ENCODE data around the gene ERBB4. TPM values are rescaled to one million over a fixed set of nuclear protein-coding genes. Genes with fewer than 3 reads are reported as not detected.

The ERBB4 gene
- polyA plus RNA-seq, 2 of the 4 experiments (the other 2 are of a cell fraction), result not detected

- TF ChIP-seq HOXB13 (CRISPR knock-in tag; IDR thresholded peaks at IDR 0.05; ENCODE audit: low read depth), result no peak
- TF ChIP-seq REST (IDR thresholded peaks at IDR 0.05), result no peak
- TF ChIP-seq, protein P1, sequence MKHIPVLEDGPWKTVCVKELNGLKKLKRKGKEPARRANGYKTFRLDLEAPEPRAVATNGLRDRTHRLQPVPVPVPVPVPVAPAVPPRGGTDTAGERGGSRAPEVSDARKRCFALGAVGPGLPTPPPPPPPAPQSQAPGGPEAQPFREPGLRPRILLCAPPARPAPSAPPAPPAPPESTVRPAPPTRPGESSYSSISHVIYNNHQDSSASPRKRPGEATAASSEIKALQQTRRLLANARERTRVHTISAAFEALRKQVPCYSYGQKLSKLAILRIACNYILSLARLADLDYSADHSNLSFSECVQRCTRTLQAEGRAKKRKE (CRISPR knock-in tag; IDR thresholded peaks at IDR 0.05; ENCODE audit: low read depth), result no peak
- TF ChIP-seq ZNF302 (CRISPR knock-in tag; IDR thresholded peaks at IDR 0.05), result no peak
- no peak for TF ChIP-seq FOSL2 (IDR thresholded peaks at IDR 0.05)
- no peak for TF ChIP-seq FOSL2 (CRISPR knock-in tag; IDR thresholded peaks at IDR 0.05)
Observed at GRCh38 chr2:212311807-212312404, 226.7 kb downstream of the ERBB4 start (continued).

GRCh38 chr2:212299943-212300342 lies 238.7 kb downstream of the ERBB4 start:
- H3K27ac ChIP-seq, result no peak overlapping the region
- ChIA-PET CTCF (no interaction called here), POLR2A (no interaction called here)
- no peak overlapping the region for H3K4me3 ChIP-seq
- no peak for FAIRE-seq
- TF ChIP-seq MAFK (IDR thresholded peaks at IDR 0.05; ENCODE audit: partially characterized antibody) (peak; percentile 23), NFE2L2 (conservative IDR thresholded peaks at IDR 0.05; ENCODE audit: low read length) (no peak)
- ATAC-seq, result no peak
- H3K4me2 ChIP-seq, result no peak overlapping the region
- H3K9me3 ChIP-seq, result no peaks in the 10 kb centered on the region
- WGBS (ENCODE audit: missing lambda C conversion rate), result 23% methylated on average over 2 of the region's 2 CpGs
- no peak for DNase-seq (ENCODE audit: low read depth in 1 of 2, low spot score in 1 of 2)
- H3K4me1 ChIP-seq, result no peaks in the 10 kb centered on the region

DNA sequence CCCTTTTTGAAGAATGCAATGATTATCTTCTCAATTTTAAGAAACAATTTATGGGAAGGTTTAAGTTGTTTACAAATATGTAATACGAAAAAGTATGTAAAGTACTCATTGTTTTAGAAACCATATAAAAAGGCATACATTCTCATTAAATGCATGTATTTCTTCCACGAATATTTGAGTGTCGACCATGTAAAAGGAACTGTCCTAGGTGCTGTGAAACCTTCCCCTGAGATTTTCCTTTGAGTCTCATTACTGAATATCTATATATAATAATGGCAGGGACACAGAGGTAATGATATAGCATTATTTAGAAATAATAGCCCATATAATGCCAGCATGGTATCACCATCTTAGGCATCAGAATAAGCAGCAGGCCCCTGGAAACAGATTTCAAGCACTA lies 239.3 kb downstream of the ERBB4 start:
- WGBS (ENCODE audit: missing lambda C conversion rate), result 23% methylated on average over 3 of the region's 3 CpGs
- ATAC-seq, result no peak
- H3K4me1 ChIP-seq, result no peaks in the 10 kb centered on the region
- DNase-seq (ENCODE audit: low read depth in 1 of 2, low spot score in 1 of 2), result no peak
- TF ChIP-seq SREBF2 (IDR thresholded peaks at IDR 0.05) (no peak), REST (IDR thresholded peaks at IDR 0.05) (peak; percentile 17; the same call in 1 of the 2 replicates)
- FAIRE-seq, result no peak
- no peaks in the 10 kb centered on the region for H3K9me3 ChIP-seq
- POLR2A ChIA-PET, result no interaction called here
- CTCF ChIA-PET, result no interaction called here
- no peak overlapping the region for H3K4me2 ChIP-seq
- no peak overlapping the region for H3K27ac ChIP-seq
- H3K4me3 ChIP-seq, result no peak overlapping the region

- FAIRE-seq (no peak), ATAC-seq (no peak), DNase-seq (ENCODE audit: low read depth in 1 of 2, low spot score in 1 of 2) (no peak)
- Histone ChIP-seq H3K27ac (no peak overlapping the region), H3K4me3 (no peak overlapping the region), H3K4me1 (no peaks in the 10 kb centered on the region), H3K4me2 (no peak overlapping the region), H3K9me3 (no peaks in the 10 kb centered on the region)
- CTCF ChIA-PET, result no interaction called here
- POLR2A ChIA-PET, result no interaction called here
- WGBS (ENCODE audit: missing lambda C conversion rate), result 30% methylated on average over 3 of the region's 3 CpGs
- TF ChIP-seq HOXB13 (CRISPR knock-in tag; IDR thresholded peaks at IDR 0.05; ENCODE audit: low read depth), result no peak
- no peak for TF ChIP-seq GATA3 (IDR thresholded peaks at IDR 0.05; ENCODE audit: borderline replicate concordance)
- TF ChIP-seq ELK1 (IDR thresholded peaks at IDR 0.05; ENCODE audit: low read depth, low read length), result no peak
- no peak for TF ChIP-seq CBX8 (IDR thresholded peaks at IDR 0.05)
- no peak for TF ChIP-seq TP53 (CRISPR knock-in tag; IDR thresholded peaks at IDR 0.05)
- TF ChIP-seq, protein P2, sequence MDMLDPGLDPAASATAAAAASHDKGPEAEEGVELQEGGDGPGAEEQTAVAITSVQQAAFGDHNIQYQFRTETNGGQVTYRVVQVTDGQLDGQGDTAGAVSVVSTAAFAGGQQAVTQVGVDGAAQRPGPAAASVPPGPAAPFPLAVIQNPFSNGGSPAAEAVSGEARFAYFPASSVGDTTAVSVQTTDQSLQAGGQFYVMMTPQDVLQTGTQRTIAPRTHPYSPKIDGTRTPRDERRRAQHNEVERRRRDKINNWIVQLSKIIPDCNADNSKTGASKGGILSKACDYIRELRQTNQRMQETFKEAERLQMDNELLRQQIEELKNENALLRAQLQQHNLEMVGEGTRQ (IDR thresholded peaks at IDR 0.05), result no peak
- TF ChIP-seq MYC (IDR thresholded peaks at IDR 0.05; ENCODE audit: borderline replicate concordance, low read length), result no peak
- TF ChIP-seq EHF (CRISPR knock-in tag; IDR thresholded peaks at IDR 0.05), result no peak
- no peak for TF ChIP-seq HMGXB4 (CRISPR knock-in tag; IDR thresholded peaks at IDR 0.05; ENCODE audit: borderline replicate concordance)
- TF ChIP-seq TFCP2L1 (CRISPR knock-in tag; IDR thresholded peaks at IDR 0.05), result no peak
- no peak for TF ChIP-seq HEYL (CRISPR knock-in tag; IDR thresholded peaks at IDR 0.05)
- no peak for TF ChIP-seq HOXA7 (CRISPR knock-in tag; IDR thresholded peaks at IDR 0.05)
Observed at GRCh38 chr2:212295571-212295970, 243.0 kb downstream of the ERBB4 start.
